ENCODE data around the gene ERAP2.

The ERAP2 gene

DNA sequence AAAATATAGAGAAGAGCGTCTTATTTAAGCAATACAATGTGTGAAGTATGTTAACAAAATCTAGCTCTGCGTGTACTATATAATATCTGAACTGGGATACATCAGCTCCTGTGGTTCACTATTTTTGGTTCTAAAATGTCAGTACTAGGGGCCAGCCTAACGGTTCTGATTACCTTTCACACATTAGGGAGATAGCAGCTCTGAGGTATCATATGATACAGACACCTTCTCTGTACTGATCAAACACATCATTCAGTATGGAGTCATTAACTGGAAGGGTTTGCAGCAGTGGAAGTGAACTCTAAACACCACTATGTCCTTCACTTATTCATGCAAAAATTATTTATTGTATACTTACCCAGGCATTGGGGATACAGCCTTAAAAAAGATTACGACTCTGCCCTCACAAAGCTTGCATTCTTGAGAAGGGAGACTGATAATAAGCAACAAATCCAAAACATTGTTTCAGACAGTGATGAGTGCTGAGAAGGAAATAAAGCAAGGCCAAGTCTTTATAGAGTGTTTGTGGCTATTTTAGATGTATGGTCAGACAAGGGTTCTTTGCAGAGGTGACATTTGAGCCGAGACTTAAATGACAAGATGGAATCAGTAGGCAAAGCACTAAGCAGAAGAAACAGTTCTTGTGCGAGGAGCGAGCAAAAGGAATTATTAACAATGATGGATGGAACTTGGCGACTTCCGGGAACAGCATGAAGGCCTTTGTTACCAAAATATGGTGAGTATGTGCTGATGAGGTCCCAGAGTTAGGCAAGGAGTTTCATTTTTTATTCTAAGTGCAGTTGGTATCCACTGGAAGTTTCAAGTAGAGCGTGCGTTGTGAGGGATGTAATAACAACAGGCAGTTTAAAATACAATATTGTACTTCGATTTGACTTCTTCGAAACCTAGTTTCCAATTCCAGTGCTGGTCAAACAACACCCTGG lies 57.7 kb downstream of the ERAP2 start:
- peak; percentile 42 for DNase-seq (ENCODE audit: low read depth)

DNA sequence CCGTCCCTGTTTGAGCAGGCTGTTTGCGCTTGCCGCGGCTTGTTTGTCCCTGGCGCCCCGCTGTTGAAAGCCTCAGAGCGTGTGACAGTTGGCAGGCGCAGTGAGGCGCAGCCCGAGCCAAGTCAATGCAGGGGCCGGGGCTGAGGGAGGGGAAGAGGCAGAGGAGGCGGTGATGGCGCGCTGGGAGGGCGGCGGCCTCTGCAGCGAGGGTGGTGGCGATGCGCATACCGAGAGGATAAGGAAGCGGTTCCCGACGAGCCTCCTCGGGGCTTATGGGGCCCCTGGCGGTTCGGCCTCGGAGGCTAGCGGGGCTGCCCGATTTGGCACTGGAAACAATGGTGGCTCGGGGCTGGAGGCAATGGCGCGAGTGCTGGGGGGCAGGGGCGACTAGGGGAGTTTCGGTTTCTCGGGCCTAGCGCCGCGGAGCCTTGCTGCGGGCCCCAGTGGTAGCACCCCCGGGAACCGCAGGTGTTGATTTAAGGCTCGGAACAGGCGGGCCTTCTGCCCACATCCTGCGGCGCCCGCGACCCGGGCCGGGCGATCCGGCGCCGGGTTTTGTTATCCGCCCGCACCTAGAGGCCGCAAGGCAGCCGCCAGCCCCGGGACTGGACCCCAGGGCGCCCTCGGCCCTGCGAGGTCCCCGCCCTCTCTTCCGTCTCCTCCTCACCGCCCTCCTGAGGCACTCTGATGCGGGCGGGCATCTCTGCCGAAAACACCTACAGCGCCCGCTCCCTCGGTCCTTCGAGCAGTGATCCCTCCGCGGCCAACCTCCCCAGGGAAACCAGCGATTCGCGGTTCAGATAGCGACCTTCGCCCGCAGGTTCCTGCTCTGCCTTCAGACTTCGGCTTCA lies 58.6 kb downstream of the ERAP2 start:
- peak; percentile 95 for DNase-seq (ENCODE audit: low read depth)

DNA sequence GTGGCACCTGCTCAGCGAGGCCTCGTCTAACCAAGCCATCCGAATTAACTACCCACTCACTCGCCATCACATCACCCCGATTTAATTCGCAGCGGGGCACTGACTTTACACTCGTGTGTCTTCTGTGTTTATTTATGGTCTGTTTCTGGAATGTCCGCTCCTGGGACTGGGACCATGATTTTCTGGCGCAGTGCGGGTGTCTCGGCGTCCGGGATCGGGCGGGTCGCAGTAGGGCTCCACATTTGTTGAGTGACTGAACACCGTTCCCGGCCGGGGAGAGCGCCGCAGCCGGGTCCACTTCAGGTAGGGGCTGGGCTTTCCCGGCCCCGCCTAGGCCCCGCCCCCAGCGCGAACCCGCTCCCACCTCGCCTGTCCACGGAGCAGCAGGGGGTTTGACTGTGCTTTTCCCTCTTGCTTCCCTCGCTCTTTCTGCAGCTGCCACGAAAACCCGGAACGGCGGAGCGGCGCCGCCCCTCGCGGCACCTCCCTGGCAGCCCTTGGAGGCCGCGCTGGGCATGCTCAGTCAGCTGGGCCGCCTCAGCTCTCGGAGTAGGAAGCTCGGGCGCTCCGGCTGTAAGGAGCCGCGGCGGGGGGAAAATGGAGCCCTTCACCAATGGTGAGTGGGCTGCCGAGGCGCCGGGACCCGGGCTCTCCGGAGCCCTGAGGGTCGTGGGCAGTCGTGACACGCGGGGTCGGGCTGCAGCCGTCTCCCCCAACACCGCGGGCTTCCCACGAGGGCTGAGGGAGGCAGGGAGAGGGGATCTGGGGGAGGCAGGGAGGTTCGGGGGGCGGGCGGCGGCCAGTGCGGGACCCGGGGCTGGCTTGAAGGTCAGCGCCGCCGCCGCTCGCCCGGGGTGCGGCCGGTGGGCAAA lies 59.5 kb downstream of the ERAP2 start, which contains the start of gene LNPEP:
Gene LNPEP (plus strand): TSS at position 522 of the 872 bp plus-strand sequence. CDS start 76 bp downstream, at position 598.
- DNase-seq (ENCODE audit: low read depth), result peak; percentile 97

DNA sequence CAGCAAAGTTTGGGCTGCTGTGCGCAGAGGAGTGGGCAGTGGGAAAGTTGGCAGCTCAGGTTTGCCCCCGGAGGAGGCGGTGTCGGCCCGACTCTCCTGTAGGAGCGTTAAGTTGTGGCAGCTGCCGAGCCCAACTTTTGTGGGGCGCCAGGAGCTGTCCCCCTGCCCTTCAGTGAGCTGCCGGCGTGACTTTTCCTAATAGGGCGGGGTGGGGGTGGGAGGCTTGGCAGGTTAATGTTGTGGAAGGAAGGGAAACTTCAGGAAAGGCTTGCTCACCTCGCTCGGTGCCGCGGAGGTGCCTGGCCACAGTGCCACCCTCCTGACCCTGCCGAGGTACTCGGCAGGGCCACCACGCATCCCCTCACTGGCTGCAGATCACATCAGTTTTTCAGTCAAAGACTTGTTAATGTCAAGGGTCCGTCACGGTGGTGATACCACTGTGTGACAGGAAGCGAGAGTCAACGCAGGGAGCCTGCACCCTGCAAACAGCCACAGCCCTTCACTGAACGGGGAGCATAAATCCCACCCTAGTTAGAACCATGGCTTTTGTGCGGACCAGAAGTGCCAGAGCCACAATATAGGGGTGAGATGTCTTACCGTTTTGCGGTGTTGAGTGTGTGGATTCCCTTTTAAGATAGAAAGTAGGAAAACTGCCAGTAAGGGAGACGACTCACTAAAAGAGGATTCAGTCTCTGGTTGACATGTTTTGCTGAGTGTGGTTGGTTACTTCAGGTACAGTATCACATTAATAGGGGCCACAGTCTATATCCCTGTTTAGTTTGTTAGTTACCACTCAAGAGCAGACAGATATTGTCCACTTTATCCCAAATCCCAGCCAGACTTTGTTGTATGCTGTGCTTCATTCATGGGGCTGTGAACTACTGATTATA lies 60.4 kb downstream of the ERAP2 start:
- no peak for DNase-seq (ENCODE audit: low read depth)

DNA sequence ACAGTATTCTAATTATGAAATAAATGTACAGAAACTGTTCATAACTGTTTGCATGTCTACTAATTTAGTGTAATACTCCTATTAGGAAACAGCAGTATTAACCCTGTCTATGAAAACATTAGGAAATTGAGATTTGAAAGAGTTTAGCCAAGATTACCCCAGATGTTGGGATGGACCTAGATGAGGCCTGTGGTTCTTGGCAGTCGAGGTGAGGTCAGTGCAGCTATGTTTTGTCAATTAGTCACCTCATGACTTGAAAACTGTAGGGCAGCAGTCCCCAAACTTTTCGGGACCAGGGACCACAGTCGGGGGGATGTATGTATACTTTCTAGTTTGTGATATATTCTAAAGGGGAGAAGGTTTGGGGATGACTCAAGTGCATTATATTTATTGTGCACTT lies 64.3 kb downstream of the ERAP2 start:
- DNase-seq (ENCODE audit: low read depth), result no peak

DNA sequence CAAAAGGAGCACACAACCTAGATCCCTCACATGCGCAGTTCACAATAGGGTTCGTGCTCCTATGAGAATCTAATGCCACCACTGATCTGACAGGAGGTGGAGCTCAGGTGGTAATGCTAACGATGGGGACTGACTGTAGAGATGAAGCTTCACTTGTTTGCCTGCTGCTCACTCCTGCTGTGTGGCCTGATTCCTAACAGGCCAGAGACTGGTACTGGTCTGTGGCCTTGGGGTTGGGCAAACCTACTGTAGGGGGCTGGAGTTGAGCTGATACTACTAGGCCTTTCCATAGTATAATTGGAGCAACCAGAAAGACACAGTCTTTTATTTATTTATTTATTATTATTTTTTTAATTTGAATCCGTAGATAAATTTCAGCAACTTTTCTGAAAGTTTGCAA lies 64.8 kb downstream of the ERAP2 start:
- DNase-seq (ENCODE audit: low read depth), result no peak

DNA sequence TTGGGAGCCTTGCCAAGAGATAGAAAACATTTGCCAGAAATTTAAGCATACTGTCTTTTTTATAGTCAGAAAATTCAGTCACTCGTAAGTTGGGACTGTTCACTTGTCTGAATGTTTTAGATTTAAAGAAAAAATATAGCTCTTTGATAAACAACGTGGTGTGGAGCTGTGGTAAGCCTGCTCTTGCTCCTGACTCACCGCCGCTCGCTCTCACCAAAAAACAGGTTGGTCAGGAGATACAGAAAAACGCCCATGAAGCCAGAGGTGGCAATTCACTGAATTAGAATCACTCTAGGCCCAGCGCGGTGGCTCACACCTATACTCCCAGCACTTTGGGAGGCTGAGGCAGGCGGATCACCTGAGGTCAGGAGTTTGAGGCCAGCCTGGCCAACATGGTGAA lies 65.8 kb downstream of the ERAP2 start:
- DNase-seq (ENCODE audit: low read depth), result no peak

DNA sequence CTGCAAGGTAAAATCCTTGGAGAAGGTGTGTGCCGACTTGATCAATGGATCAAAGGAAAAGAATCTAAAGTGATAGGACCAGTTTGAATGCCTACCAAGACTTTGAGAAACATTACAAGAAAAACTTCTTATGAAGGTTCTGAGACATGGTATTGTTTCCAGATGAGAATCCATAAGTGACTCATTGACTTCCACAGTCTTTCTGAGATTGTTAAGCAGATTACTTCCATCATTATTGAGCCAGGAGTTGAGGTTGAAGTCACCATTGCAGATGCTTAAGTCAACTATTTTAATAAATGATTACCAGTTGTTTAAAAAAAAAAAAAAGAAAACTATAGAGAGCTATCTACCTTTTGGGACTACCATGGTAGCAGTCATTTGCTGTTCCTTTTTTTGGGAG lies 66.6 kb downstream of the ERAP2 start:
- no peak for DNase-seq (ENCODE audit: low read depth)

DNA sequence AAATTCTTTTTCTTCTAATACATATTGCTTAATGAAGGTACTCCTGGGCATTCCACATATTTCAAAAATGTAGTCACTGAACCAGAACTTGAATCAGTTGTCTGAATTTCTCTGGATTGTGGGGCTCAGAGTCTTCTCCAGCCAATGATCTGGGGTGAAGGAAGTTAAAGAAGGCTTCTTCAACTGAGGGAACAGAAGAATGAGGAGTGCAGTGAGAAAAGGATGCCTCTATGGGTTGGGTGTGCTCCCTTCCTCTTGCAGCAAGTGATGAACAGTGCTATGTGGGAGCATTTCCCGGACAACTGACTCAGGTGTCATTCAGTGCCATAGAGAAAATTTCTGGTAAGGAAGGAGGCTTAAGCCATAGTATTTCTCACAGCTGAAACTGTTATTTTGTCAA lies 67.5 kb downstream of the ERAP2 start:
- DNase-seq (ENCODE audit: low read depth), result no peak

DNA sequence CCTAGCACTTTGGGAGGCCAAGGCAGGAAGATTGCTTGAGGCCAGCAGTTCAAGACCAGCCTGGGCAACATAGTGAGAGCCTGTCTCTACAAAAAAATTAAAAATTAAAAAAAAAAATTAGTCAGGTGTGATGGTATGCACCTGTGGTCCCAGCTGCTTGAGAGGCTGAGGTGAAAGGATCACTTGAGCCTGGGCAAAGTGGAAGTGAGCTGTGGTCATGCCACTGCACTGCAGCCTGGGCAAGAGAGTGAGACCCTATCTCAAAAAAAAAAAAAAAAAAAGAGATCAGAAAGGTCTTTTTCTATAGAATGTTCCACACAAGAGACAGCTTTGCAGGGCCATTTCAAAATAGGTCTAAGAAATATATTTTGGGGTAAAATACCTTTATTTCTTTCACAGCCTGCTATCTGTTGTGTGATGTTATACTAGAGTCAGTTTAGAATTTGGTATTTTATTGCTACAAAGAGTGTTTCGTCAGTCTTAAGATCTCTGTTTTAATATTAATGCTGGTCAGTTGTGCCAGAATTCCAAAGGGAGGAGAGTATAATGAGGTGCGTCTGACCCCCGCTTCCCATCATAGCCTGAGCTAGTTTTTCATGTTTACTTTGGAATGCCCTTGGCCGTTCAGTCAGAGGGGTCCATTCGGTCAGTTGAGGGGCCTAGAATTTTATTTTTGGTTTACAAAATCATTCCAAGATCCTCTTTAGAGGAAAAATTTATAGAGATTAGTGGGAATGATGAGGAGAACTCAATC lies 69.0 kb downstream of the ERAP2 start:
- no peak for DNase-seq (ENCODE audit: low read depth)

DNA sequence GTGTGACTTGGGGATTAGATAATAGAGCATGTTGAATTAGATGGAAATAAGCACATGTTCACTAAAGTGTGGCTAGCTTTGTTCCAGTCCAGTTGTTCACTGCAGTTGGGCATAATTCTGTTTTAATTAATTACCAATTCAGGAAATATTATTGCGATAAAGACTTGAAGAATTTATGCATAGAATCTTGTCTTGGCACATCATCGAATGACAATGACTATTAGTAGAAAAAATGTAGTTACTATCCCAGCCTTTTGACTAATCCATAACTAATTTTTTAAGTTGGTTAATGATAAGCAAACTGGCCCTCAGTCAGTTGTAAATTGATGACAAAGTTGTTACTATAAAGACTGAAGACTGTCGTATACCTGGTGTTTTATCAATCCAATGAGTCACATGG lies 70.1 kb downstream of the ERAP2 start:
- DNase-seq (ENCODE audit: low read depth), result no peak

DNA sequence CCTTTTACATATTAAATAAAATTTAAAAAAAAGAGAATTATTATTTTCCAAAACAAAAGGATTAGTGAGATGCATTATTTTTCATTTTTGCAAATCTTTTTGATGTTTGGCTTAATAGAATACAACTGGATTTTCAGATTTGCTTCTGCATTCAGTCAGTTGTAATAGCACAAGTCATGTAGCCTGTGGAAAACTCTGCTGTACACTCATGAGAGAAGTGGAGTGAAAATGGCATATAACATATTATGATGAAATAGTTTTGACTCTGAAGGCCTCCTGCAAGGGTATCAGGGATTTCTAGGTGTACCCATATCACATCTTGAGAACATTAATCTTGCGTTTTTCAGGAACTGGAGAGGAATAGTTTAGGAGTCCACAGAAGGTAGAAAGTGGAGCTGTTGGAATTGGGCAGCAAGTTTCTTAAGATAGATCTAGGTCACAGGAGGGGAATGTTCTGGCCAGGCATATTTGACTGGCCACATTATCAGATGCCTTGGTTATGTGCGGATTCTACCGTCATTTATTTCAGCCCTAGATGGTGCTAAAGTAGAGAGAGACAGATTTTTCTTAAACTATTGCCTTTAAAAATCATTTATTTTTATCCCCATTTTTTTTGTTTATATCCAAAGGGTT lies 75.9 kb downstream of the ERAP2 start:
- DNase-seq (ENCODE audit: low read depth), result peak; percentile 48

DNA sequence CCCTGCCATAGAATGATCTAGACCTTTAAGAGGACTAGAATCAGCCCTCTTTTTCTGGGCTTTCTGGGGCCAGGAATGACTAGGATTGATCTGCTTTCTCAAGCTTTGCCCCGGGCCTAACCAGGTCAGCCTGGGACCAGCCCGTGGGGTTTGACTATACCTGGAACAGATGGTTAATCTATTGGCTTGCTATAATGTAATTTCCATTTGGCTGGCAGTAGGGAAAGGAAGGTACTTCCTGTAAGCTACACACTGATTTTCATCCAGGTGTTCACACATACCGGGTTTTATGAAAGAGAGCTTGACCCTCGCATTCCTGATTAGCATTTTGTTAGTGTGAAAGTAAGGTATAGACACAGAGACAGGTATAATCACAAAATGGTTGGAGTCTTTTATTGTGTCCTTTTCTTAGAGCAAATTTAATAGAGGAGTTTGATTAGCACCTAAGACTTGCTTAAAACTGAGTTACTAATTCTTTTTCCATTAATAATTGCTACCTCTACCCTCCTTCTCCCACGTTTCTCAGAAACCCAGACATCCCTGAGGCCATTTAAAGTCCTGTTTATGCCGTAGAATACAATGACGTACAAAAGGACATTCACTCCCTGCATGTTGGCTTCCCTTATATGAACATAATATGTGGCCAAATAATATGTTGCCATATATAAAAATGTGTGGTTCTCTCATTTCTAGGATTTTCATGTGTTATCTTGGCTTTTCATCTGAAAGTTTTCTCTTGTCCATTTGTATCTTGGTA lies 76.9 kb downstream of the ERAP2 start:
- DNase-seq (ENCODE audit: low read depth), result no peak

DNA sequence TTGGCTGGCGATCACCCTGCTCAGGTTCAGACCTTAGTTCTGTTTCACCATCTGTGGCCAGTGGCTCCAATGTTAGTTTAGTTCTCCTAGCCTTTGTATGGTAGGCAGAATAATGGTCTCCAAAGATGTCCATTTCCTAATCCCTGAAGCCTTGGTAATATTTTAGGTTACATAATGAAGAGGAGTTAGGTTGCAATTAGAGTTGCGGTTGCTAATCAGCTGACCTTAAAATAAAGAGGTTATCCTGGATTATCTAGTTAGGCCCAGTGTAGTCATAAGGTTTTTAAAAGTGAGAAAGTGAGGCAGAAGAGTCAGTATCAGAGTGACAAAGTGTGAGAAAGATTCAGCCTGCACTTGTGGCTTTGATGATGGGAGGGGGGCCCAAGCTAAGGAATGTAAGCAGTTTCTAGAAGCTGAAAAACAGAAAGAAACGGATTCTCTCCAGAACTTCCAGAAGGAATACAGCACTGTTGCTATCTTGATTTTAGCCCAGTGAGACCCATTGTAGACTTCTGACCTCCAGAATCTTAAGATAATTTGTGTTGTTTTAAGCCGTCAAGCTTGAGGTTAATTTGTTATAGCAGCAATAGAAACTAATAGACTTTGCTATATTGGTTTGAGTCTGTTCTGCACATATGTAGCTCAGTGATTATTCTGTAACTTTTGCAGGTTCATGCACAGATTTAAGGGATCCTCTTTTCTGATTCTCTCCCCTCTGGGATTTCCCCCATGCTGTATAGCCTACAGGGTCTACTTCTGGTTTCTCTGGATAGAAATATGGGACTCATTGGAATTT lies 81.2 kb downstream of the ERAP2 start:
- no peak for DNase-seq (ENCODE audit: low read depth)

DNA sequence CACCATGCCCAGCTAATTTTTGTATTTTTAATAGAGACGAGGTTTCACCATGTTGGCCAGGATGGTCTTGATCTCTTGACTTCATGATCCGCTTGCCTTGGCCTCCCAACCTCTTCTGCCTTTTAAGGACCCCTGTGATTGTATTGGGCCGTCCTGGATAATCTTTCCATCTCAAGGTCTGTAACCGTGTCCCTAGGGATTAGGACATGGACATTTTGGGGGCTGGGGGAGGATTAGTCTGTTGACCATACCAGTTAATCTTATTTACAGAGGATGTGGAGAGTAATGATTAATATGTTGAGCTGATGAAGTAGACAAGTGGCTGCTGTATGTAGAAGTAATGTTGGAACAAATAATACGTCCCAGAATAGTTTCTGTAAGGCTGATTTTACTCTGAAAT lies 82.7 kb downstream of the ERAP2 start:
- no peak for DNase-seq (ENCODE audit: low read depth)

DNA sequence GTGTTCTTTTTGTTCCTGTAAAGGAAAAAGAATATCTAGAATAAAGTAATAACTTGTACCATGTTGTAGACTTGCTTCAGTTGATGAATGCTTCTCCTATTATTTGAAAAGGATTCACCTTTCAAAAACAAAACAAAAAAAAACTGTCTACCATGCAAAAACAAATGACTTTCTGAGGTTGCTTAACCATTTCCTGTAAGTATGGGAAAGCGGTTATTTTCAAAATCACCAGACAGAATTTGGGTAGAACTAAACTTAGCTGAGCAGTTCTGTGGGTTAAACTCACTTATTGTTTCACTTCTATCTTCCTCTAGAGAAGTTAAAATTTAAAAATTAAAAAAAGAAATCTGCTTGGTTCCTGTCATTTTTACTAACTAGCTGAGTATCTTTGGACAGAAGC lies 84.8 kb downstream of the ERAP2 start:
- DNase-seq (ENCODE audit: low read depth), result no peak

DNA sequence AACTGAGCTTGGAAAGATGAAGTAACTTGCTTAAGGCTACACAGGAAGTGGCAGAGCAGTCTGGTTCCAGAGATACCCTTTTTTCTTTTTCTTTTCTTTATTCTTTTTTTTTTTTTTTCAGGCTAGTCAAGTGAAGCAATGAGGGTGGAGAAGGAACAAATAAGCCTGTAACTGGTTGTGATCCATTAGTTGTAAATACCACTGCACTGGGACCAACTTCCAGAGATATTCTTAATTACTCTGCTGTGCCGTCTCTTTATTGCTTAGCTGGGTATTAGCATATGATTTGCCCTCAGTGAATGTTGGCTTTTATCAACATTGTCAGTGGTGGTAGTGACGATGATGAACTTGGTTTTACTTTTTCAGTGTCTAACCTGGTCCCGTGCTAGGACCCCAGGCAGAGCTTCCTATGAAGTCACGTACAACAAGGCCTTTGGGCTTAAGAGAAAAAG lies 86.3 kb downstream of the ERAP2 start:
- no peak for DNase-seq (ENCODE audit: low read depth)

DNA sequence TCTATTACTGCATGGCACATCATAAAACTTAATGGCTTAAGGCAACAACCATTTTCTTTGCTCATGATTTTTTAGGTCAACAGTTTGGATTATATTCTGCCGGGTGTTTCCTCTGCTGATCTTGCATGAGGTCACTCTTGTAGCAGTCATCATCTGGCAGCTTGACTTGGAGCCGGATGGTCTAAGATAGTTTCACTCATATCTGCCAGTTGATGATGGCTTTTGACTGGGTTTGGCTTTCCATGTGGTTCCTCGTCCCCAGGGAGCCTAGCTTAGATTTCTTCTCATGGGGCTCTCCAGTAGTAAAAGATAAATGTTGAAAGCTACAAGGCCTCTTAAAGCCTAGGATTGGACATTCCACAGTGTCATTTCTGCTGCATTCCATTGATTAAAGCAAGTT lies 87.0 kb downstream of the ERAP2 start:
- peak; percentile 40 for DNase-seq (ENCODE audit: low read depth)
